HG03565 (cell line): Measurements from ENCODE around the gene CPNE1.
"Not testable (repeated sequence)": the region's sequence is repeated elsewhere in the genome, so short reads cannot be mapped to it uniquely, and the experiment has no call there.

Source experiments
- ATAC-seq: cut with Tn5 transposase; IDR thresholded peaks from one replicate; pipeline ENCODE4 v1.9.1; 2021; ENCODE audit warnings: mild to moderate bottlenecking, moderate library complexity; ENCODE audit not compliant: unreplicated experiment

CPNE1 gene

GRCh38 chr20:35698298-35699126 is 33.8 kb upstream of the CPNE1 start:
- ATAC-seq, result no peak

- ATAC-seq, result no peak
Measured at GRCh38 chr20:35697696-35698297, 33.1 kb upstream of the CPNE1 start.

- ATAC-seq, result no peak
Measured at GRCh38 chr20:35695978-35696377, 31.3 kb upstream of the CPNE1 start.

GRCh38 chr20:35695245-35695749 is 30.6 kb upstream of the CPNE1 start:
- no peak for ATAC-seq

- ATAC-seq, result no peak
Measured at GRCh38 chr20:35690265-35690664, 25.6 kb upstream of the CPNE1 start.

- not testable (repeated sequence) for ATAC-seq
Measured at GRCh38 chr20:35686872-35687271, 22.2 kb upstream of the CPNE1 start.

- ATAC-seq, result not testable (repeated sequence)
Measured at GRCh38 chr20:35685368-35685767, 20.7 kb upstream of the CPNE1 start.

GRCh38 chr20:35681960-35682359 is 17.3 kb upstream of the CPNE1 start:
- ATAC-seq, result no peak

GRCh38 chr20:35680452-35681183 is 15.9 kb upstream of the CPNE1 start:
- no peak for ATAC-seq

GRCh38 chr20:35674921-35675320 is 10.2 kb upstream of the CPNE1 start:
- ATAC-seq, result no peak

- ATAC-seq, result no peak
Measured at GRCh38 chr20:35673884-35674283, 9.2 kb upstream of the CPNE1 start.

- ATAC-seq, result no peak
Measured at GRCh38 chr20:35669681-35670080, 5.0 kb upstream of the CPNE1 start.

- no peak for ATAC-seq
Measured at GRCh38 chr20:35669221-35669620, 4.5 kb upstream of the CPNE1 start.

GRCh38 chr20:35665949-35666288 is 1.2 kb upstream of the CPNE1 start:
- ATAC-seq, result no peak

- peak; percentile 26 for ATAC-seq
Measured at GRCh38 chr20:35663516-35664465, 909 bp downstream of the CPNE1 start.

GRCh38 chr20:35662551-35662950 is 2.1 kb downstream of the CPNE1 start:
- no peak for ATAC-seq

- ATAC-seq, result no peak
Measured at GRCh38 chr20:35661908-35662307, 2.8 kb downstream of the CPNE1 start.

GRCh38 chr20:35661053-35661452 is 3.6 kb downstream of the CPNE1 start:
- no peak for ATAC-seq

- no peak for ATAC-seq
Measured at GRCh38 chr20:35660122-35660937, 4.4 kb downstream of the CPNE1 start.

GRCh38 chr20:35657271-35657670 is 7.4 kb downstream of the CPNE1 start:
- no peak for ATAC-seq
